Common myeloid progenitor, CD34-positive (primary cell): Measurements from ENCODE around the gene FLNB.

Experiments
- CTCF ChIA-PET: fragments of 350-600 bp; sonication (Branson Sonifier 250); formaldehyde crosslinking; loops from one replicate; lab custom pipeline; 2021; ENCODE audit warnings: antibody characterized with exemption; lab: Charles Lee
- POLR2A ChIA-PET: fragments of 350-600 bp; sonication (Branson Sonifier 250); formaldehyde crosslinking; loops from one replicate; lab custom pipeline; 2021; ENCODE audit warnings: antibody characterized with exemption; lab: Charles Lee
- DNase-seq, 3 donors: peaks; one replicate each; pipeline versions ENCODE4 v3.0.0 to v3.0.0-alpha.2; 2013
- H3K27ac ChIP-seq, 2 experiments: 1 replicate in 1 of 2; 2 replicates in 1 of 2; pipeline ENCODE4 v1.7.0; 2013; ENCODE audit warnings: inconsistent platforms in 2 of 2, low read length in 2 of 2, mild to moderate bottlenecking in 2 of 2, low read depth in 1 of 2, moderate library complexity in 1 of 2; ENCODE audit not compliant: severe bottlenecking in 2 of 2, insufficient read depth in 1 of 2, poor library complexity in 1 of 2
- H3K27me3 ChIP-seq, 5 experiments: replicated peaks in 2 of 5; 1 replicate in 3 of 5; 2 replicates in 2 of 5; pipeline versions ENCODE4 v1.6.1 to v1.7.0; 2013; ENCODE audit warnings: low read length in 4 of 5, mild to moderate bottlenecking in 2 of 5, moderate library complexity in 2 of 5, inconsistent platforms in 1 of 5; ENCODE audit not compliant: insufficient read depth in 5 of 5, control insufficient read depth in 4 of 5
- H3K36me3 ChIP-seq, 4 experiments: 1 replicate in 2 of 4; 2 replicates in 2 of 4; pipeline versions ENCODE4 v1.6.1 to v1.7.0; 2013; ENCODE audit warnings: low read length in 3 of 4, control low read depth in 1 of 4, mild to moderate bottlenecking in 1 of 4; ENCODE audit not compliant: control insufficient read depth in 4 of 4, insufficient read depth in 4 of 4
- H3K4me1 ChIP-seq, 4 experiments: 1 replicate in 3 of 4; 2 replicates in 1 of 4; pipeline versions ENCODE4 v1.6.1 to v1.7.1; 2013; ENCODE audit warnings: low read length in 3 of 4, mild to moderate bottlenecking in 3 of 4, control low read depth in 1 of 4, inconsistent platforms in 1 of 4, moderate library complexity in 1 of 4; ENCODE audit not compliant: control insufficient read depth in 4 of 4, insufficient read depth in 4 of 4; ENCODE audit errors: control extremely low read depth in 1 of 4
- H3K4me3 ChIP-seq, 7 experiments: 1 replicate in 4 of 7; 2 replicates in 3 of 7; pipeline versions ENCODE4 v1.5.1 to v1.7.0; 2013; ENCODE audit warnings: mild to moderate bottlenecking in 7 of 7, low read length in 6 of 7, moderate library complexity in 6 of 7, inconsistent platforms in 2 of 7, low read depth in 2 of 7, control low read depth in 1 of 7; ENCODE audit not compliant: insufficient read depth in 4 of 7, control insufficient read depth in 1 of 7; ENCODE audit errors: extremely low read depth in 1 of 7
- H3K9me3 ChIP-seq, 5 experiments: 1 replicate in 4 of 5; 2 replicates in 1 of 5; pipeline versions ENCODE4 v1.6.1 to v1.7.1; 2013; ENCODE audit warnings: low read length in 4 of 5, mild to moderate bottlenecking in 2 of 5, inconsistent platforms in 1 of 5, low read depth in 1 of 5, moderate library complexity in 1 of 5; ENCODE audit not compliant: control insufficient read depth in 4 of 5, insufficient read depth in 2 of 5; ENCODE audit errors: control extremely low read depth in 1 of 5
- WGBS: methylation state at CpG from one replicate; pipeline ENCODE4 v1.1.5; 2013; ENCODE audit not compliant: insufficient coverage; 5-methylcytosine and 5-hydroxymethylcytosine counted together

Gene FLNB

GRCh38 chr3:58074997-58075396, 66.8 kb downstream of the FLNB start:
- no peak overlapping the region for H3K4me3 ChIP-seq
- H3K27me3 ChIP-seq = no peaks in the 10 kb centered on the region
- peaks cover 12 to 44% (median 28%) of the 10 kb centered on the region in 4 experiments for H3K4me1 ChIP-seq
- peaks cover 4 to 19% (median 12%) of the 10 kb centered on the region in 4 experiments for H3K36me3 ChIP-seq
- no peaks in the 10 kb centered on the region for H3K9me3 ChIP-seq
- 100% methylated on average over 1 of the region's 2 CpGs for WGBS
- ChIA-PET POLR2A (interaction anchor here (0.6 kb wide), 1 partner anchor 219 kb away, joined by 6 read pairs; no protein-coding TSS in a partner anchor), CTCF (interaction anchor here (1.1 to 1.5 kb wide), 5 partner anchors 11 to 66 kb away, joined by 3 to 5 read pairs (median 4); no protein-coding TSS in a partner anchor)
- H3K27ac ChIP-seq = no peak overlapping the region
- DNase-seq = peak in 2 of 3 donors; percentile 60 to 69

GRCh38 chr3:58077596-58078285, 69.5 kb downstream of the FLNB start:
- Histone ChIP-seq H3K36me3 (peaks cover 4 to 20% (median 12%) of the 10 kb centered on the region in 4 experiments), H3K9me3 (no peaks in the 10 kb centered on the region), H3K27ac (no peak overlapping the region), H3K27me3 (no peaks in the 10 kb centered on the region), H3K4me3 (no peak overlapping the region), H3K4me1 (peaks cover 18 to 64% (median 47%) of the 10 kb centered on the region in 4 experiments)
- ChIA-PET CTCF (no interaction called here), POLR2A (no interaction called here)
- DNase-seq = no peak

DNA sequence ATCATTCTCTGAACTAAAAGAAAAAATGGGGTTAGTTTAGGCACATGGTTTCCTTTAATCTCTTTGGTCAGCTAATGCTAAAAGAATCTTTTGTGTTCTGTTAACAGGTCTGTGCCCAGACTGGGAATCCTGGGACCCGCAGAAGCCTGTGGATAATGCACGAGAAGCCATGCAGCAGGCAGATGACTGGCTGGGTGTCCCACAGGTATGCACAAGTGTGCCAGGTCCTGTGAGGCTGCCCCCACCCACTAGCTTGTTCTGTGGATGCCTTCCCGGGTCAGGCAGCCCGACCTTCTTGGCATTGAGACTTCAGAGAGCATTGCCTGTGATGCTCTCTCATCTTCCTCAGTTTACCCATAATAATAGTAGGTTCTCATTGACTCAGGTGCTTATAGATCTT, 70.4 kb downstream of the FLNB start:
- ChIA-PET POLR2A (no interaction called here), CTCF (interaction anchor here (1.9 kb wide), 1 partner anchor 71 kb away, joined by 8 read pairs; the partner anchor contains the start of gene FLNB)
- Histone ChIP-seq H3K9me3 (no peaks in the 10 kb centered on the region), H3K36me3 (peaks cover 4 to 20% (median 12%) of the 10 kb centered on the region in 4 experiments), H3K27ac (no peak overlapping the region), H3K4me3 (no peak overlapping the region), H3K27me3 (no peaks in the 10 kb centered on the region), H3K4me1 (peaks cover 20 to 60% (median 45%) of the 10 kb centered on the region in 4 experiments)
- WGBS = 95% methylated on average over 3 of the region's 4 CpGs
- DNase-seq = no peak

GRCh38 chr3:58079773-58080172, 71.6 kb downstream of the FLNB start:
- ChIA-PET POLR2A (no interaction called here), CTCF (interaction anchor here (1.8 to 1.9 kb wide), 2 partner anchors 11 to 72 kb away, joined by 4 to 8 read pairs; partner anchors contain the start of gene FLNB)
- DNase-seq = peak in 2 of 3 donors; percentile 12 to 22
- Histone ChIP-seq H3K27ac (no peak overlapping the region), H3K4me3 (no peak overlapping the region), H3K36me3 (peaks cover 4 to 20% (median 12%) of the 10 kb centered on the region in 4 experiments), H3K27me3 (no peaks in the 10 kb centered on the region), H3K4me1 (peaks cover 17 to 60% (median 43%) of the 10 kb centered on the region in 4 experiments), H3K9me3 (no peaks in the 10 kb centered on the region)
- 95% methylated on average over 3 of the region's 9 CpGs for WGBS

GRCh38 chr3:58082047-58082446, 73.8 kb downstream of the FLNB start:
- Histone ChIP-seq H3K4me3 (peak overlapping the region in 4 of 7 experiments; percentile 32 to 42 (median 39)), H3K4me1 (peaks cover 21 to 67% (median 45%) of the 10 kb centered on the region in 4 experiments), H3K27ac (peak overlapping the region in 1 of 2 experiments; percentile 56), H3K9me3 (no peaks in the 10 kb centered on the region), H3K36me3 (peaks cover 4 to 17% (median 11%) of the 10 kb centered on the region in 4 experiments), H3K27me3 (no peaks in the 10 kb centered on the region)
- WGBS = 0% methylated on average over 4 of the region's 7 CpGs
- ChIA-PET CTCF (interaction anchor here (0.8 to 2.4 kb wide), 6 partner anchors 11 to 83 kb away, joined by 3 to 11 read pairs (median 3); partner anchors contain the start of gene FLNB), POLR2A (no interaction called here)
- DNase-seq = peak; percentile 50 to 92 (median 90)

GRCh38 chr3:58084166-58084565, 75.9 kb downstream of the FLNB start:
- peaks cover 21 to 69% (median 45%) of the 10 kb centered on the region in 4 experiments for H3K4me1 ChIP-seq

More at GRCh38 chr3:58084166-58084565, 75.9 kb downstream of the FLNB start:
- no peaks in the 10 kb centered on the region for H3K27me3 ChIP-seq
- no peaks in the 10 kb centered on the region for H3K9me3 ChIP-seq
- peaks cover 0 to 12% (median 5%) of the 10 kb centered on the region in 4 experiments for H3K36me3 ChIP-seq
- ChIA-PET POLR2A (no interaction called here), CTCF (interaction anchor here (1.5 kb wide), 1 partner anchor 65 kb away, joined by 4 read pairs; no protein-coding TSS in a partner anchor)
- peak in 2 of 3 donors; percentile 55 to 75 for DNase-seq
- no CpG with 5 or more reads among the region's 4 CpGs for WGBS
- H3K27ac ChIP-seq = peak overlapping the region in 1 of 2 experiments; percentile 32
- peak overlapping the region in 1 of 7 experiments; percentile 7 for H3K4me3 ChIP-seq
